H1 (cell line): ENCODE measurements around the gene ST8SIA2.

ENCODE experiments used
- E2F6 ChIP-seq: IDR thresholded peaks from 2 replicates; pipeline ENCODE4 v1.6.1; 2012; ENCODE audit warnings: inconsistent platforms
- HDAC6 ChIP-seq: IDR thresholded peaks from one replicate; pipeline ENCODE4 v1.7.1; 2012; ENCODE audit warnings: low read depth, mild to moderate bottlenecking, inconsistent platforms, low read length, moderate library complexity
- JUND ChIP-seq: IDR thresholded peaks from 2 replicates; pipeline ENCODE4 v1.6.1; 2011; ENCODE audit warnings: mild to moderate bottlenecking, improper control_type of control experiment, low read length
- KDM1A ChIP-seq: fragments of 200-600, 300-600 bp; sonication (generic); IDR thresholded peaks from 2 replicates; pipeline ENCODE4 v1.7.1; 2016; ENCODE audit warnings: mild to moderate bottlenecking, low read length, borderline replicate concordance
- POLR2A ChIP-seq, 2 experiments: IDR thresholded peaks; 1 replicate in 1 of 2; 2 replicates in 1 of 2; pipeline ENCODE4 v1.6.1; 2011; ENCODE audit warnings: low read depth in 2 of 2, low read length in 2 of 2, mild to moderate bottlenecking in 2 of 2; ENCODE audit errors: control extremely low read depth in 1 of 2
- RBBP5 ChIP-seq: IDR thresholded peaks from 2 replicates; pipeline ENCODE4 v1.7.1; 2012; ENCODE audit warnings: low read depth, mild to moderate bottlenecking, inconsistent platforms, low read length, moderate library complexity, borderline replicate concordance
- TAF1 ChIP-seq: IDR thresholded peaks from 2 replicates; pipeline ENCODE4 v1.6.1; 2011; ENCODE audit warnings: mild to moderate bottlenecking, low read depth, low read length
- YY1 ChIP-seq: IDR thresholded peaks from 2 replicates; pipeline ENCODE4 v1.6.1; 2011; ENCODE audit warnings: low read depth, mild to moderate bottlenecking, low read length
- TF ChIP-seq, protein P1 (sequence below), 3 experiments: IDR thresholded peaks; 1 replicate in 2 of 3; 2 replicates in 1 of 3; pipeline versions ENCODE4 v1.5.1 to v1.6.1; 2011; ENCODE audit warnings: low read length in 3 of 3, mild to moderate bottlenecking in 3 of 3, inconsistent platforms in 2 of 3, low read depth in 1 of 3, moderate library complexity in 1 of 3; ENCODE audit not compliant: insufficient read depth in 1 of 3; ENCODE audit errors: control extremely low read depth in 1 of 3

- TF ChIP-seq POLR2A (IDR thresholded peaks at IDR 0.05; ENCODE audit: control extremely low read depth in 1 of 2, low read depth in 2 of 2, low read length in 2 of 2) (no peak), RBBP5 (no peak), KDM1A (no peak), E2F6 (no peak), JUND (no peak), YY1 (no peak), HDAC6 (no peak), TAF1 (no peak)
- TF ChIP-seq, protein P1, sequence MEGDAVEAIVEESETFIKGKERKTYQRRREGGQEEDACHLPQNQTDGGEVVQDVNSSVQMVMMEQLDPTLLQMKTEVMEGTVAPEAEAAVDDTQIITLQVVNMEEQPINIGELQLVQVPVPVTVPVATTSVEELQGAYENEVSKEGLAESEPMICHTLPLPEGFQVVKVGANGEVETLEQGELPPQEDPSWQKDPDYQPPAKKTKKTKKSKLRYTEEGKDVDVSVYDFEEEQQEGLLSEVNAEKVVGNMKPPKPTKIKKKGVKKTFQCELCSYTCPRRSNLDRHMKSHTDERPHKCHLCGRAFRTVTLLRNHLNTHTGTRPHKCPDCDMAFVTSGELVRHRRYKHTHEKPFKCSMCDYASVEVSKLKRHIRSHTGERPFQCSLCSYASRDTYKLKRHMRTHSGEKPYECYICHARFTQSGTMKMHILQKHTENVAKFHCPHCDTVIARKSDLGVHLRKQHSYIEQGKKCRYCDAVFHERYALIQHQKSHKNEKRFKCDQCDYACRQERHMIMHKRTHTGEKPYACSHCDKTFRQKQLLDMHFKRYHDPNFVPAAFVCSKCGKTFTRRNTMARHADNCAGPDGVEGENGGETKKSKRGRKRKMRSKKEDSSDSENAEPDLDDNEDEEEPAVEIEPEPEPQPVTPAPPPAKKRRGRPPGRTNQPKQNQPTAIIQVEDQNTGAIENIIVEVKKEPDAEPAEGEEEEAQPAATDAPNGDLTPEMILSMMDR (IDR thresholded peaks at IDR 0.05; ENCODE audit: control extremely low read depth in 1 of 3, insufficient read depth in 1 of 3, low read depth in 1 of 3, low read length in 3 of 3) = no peak
Observed at GRCh38 chr15:92430069-92430440, 36.4 kb downstream of the ST8SIA2 start.
